Upper lobe of left lung (tissue), 6 donors: Measurements from ENCODE around the gene PRPH. TPM values are rescaled to one million over a fixed set of nuclear protein-coding genes. Genes with fewer than 3 reads are reported as not detected.
"Not testable (repeated sequence)": the region's sequence is repeated elsewhere in the genome, so short reads cannot be mapped to it uniquely, and the experiment has no call there.

ENCODE experiments used
- ATAC-seq, 2 donors: fragments of 200-7000 bp; cut with Tn5 transposase; one replicate each; pipeline ENCODE4 v1.9.1; 2022; ENCODE audit warnings: mild to moderate bottlenecking in 2 of 2, moderate library complexity in 2 of 2; ENCODE audit not compliant: low FRiP score in 2 of 2
- DNase-seq, 2 donors: peaks; one replicate each; pipeline ENCODE4 v3.0.0-alpha.2; 2019 to 2020
- H3K27ac ChIP-seq, 4 donors: fragments of 200-600 bp; sonication (generic); one replicate each; pipeline ENCODE4 v1.5.1; 2016 to 2019
- H3K27me3 ChIP-seq, 4 donors: fragments of 200-600 bp; sonication (generic); one replicate each; pipeline ENCODE4 v1.5.1; 2017 to 2019
- H3K36me3 ChIP-seq, 4 donors: fragments of 200-600 bp; sonication (generic); one replicate each; pipeline ENCODE4 v1.5.1; 2016 to 2019
- H3K4me1 ChIP-seq, 4 donors: fragments of 200-600 bp; sonication (generic); one replicate each; pipeline ENCODE4 v1.5.1; 2018 to 2019
- H3K4me3 ChIP-seq, 4 donors: fragments of 200-600 bp; sonication (generic); one replicate each; pipeline ENCODE4 v1.5.1; 2017 to 2019; ENCODE audit warnings: mild to moderate bottlenecking in 2 of 4, moderate library complexity in 1 of 4
- H3K9me3 ChIP-seq, 4 donors: fragments of 200-600 bp; sonication (generic); one replicate each; pipeline ENCODE4 v1.5.1; 2018 to 2019
- CTCF ChIP-seq, 6 experiments: fragments of 450-650 bp in 4 of 6; fragments of 200-600 bp in 2 of 6; sonication (generic) in 2 of 6; IDR thresholded peaks; one replicate each; pipeline ENCODE4 v1.5.1; 2016 to 2019; ENCODE audit warnings: antibody characterized with exemption in 6 of 6
- EP300 ChIP-seq, 4 donors: sonication (generic); formaldehyde crosslinking; IDR thresholded peaks; one replicate each; pipeline ENCODE4 v1.5.1; 2017; ENCODE audit warnings: antibody characterized with exemption in 4 of 4, control low read depth in 2 of 4
- POLR2A ChIP-seq, 4 donors: fragments of 450-650 bp; IDR thresholded peaks; one replicate each; pipeline ENCODE4 v1.5.1; 2016 to 2017; ENCODE audit warnings: antibody characterized with exemption in 4 of 4, mild to moderate bottlenecking in 2 of 4
- POLR2AphosphoS5 ChIP-seq, 2 donors: sonication (generic); formaldehyde crosslinking; IDR thresholded peaks; one replicate each; pipeline ENCODE4 v1.5.1; 2017; ENCODE audit warnings: antibody characterized with exemption in 2 of 2
- WGBS, 2 donors: methylation state at CpG; one replicate each; pipeline ENCODE4 v1.1.5; 2017 to 2018; 5-methylcytosine and 5-hydroxymethylcytosine counted together
- total RNA-seq, 6 donors: library from RNA; depleted of rRNA in 4 of 6; stranded (reverse); fragments of >200 nt in 4 of 6; gene quantifications; one replicate each; pipeline versions ENCODE4 v1.1.0 to v1.2.1, GENCODE V29; 2016 to 2021
- donor health status: DM: no; HTN: no; CAD: no; lungs with moderate emphysema.
- donor health status: DM: no; HTN: yes; CAD: no; lungs with severe emphysema.

The PRPH gene
- total RNA-seq, 6 donors from 2014 or later: 0.27 to 1.2 TPM; not detected in 4

GRCh38 chr12:49264466-49264872 is 30.5 kb upstream of the PRPH start:
- H3K4me1 ChIP-seq: peaks cover 34 to 58% (median 43%) of the 10 kb centered on the region in 4 donors
- no peaks in the 10 kb centered on the region for H3K9me3 ChIP-seq
- peak overlapping the region; percentile 68 to 97 (median 84) for H3K4me3 ChIP-seq
- TF ChIP-seq POLR2AphosphoS5 (IDR thresholded peaks at IDR 0.05) (no peak), CTCF (IDR thresholded peaks at IDR 0.05) (peak in 2 of 6 experiments; percentile 16 to 18), EP300 (IDR thresholded peaks at IDR 0.05) (no peak), POLR2A (IDR thresholded peaks at IDR 0.05) (peak in 2 of 4 donors; percentile 71 to 90)
- H3K36me3 ChIP-seq: peaks cover 0 to 7% (median under 1%) of the 10 kb centered on the region in 4 donors
- 0 to 1% methylated on average over 14 to 15 of the region's 35 CpGs for WGBS, 2 donors
- H3K27ac ChIP-seq: peak overlapping the region; percentile 98 to 99 (median 98)
- H3K27me3 ChIP-seq: no peaks in the 10 kb centered on the region
- DNase-seq (peak in 1 of 2 donors; percentile 93), ATAC-seq (peak; percentile 69)

GRCh38 chr12:49264873-49265792 is 29.8 kb upstream of the PRPH start, which contains the start of gene TUBA1C:
Gene TUBA1C, plus strand, starts transcription at chr12:49265082. Its CDS starts 100 bp downstream, at chr12:49265182.
- DNase-seq: peak; percentile 96 to 98
- Histone ChIP-seq H3K4me3 (peak within 1 kb of the TSS; percentile 68 to 97 (median 84)), H3K9me3 (no peaks in the 10 kb centered on the region), H3K27me3 (no peaks in the 10 kb centered on the region), H3K4me1 (peaks cover 34 to 58% (median 43%) of the 10 kb centered on the region in 4 donors), H3K36me3 (peaks cover 6 to 13% (median 7%) of the 10 kb centered on the region in 4 donors), H3K27ac (peak within 1 kb of the TSS; percentile 98 to 99 (median 98))
- WGBS, 2 donors: 1% methylated on average over 47 to 60 of the region's 61 CpGs
- peak; percentile 97 to 98 for ATAC-seq
- TF ChIP-seq POLR2AphosphoS5 (IDR thresholded peaks at IDR 0.05) (peak; percentile 95 to 96), EP300 (IDR thresholded peaks at IDR 0.05) (peak in 1 of 4 donors; percentile 1), POLR2A (IDR thresholded peaks at IDR 0.05) (peak; percentile 47 to 99 (median 86)), CTCF (IDR thresholded peaks at IDR 0.05) (peak in 2 of 6 experiments; percentile 1 to 11)

DNA sequence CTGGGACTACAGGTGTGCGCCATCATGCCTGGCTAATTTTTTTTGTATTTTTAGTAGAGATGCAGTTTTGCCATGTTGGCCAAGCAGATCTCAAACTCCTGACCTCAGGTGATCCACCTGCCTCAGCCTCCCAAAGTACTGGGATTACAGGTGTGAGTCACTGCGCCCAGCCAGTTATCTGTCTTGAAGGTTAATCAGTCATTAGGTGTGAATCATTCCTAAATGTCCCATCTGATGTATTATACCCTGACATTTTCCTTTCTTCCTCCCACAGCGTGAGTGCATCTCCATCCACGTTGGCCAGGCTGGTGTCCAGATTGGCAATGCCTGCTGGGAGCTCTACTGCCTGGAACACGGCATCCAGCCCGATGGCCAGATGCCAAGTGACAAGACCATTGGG is 25.8 kb upstream of the PRPH start:
- not testable (repeated sequence) for H3K27ac ChIP-seq, DNase-seq, H3K27me3 ChIP-seq, ATAC-seq, H3K4me3 ChIP-seq, H3K9me3 ChIP-seq
- 80 to 90% methylated on average over 4 to 6 of the region's 6 CpGs for WGBS, 2 donors
- peaks cover 24 to 45% (median 33%) of the 10 kb centered on the region in 4 donors for H3K4me1 ChIP-seq
- H3K36me3 ChIP-seq: peaks cover 26 to 50% (median 39%) of the 10 kb centered on the region in 4 donors

- no peak for DNase-seq
- H3K4me3 ChIP-seq: no peak overlapping the region
- peaks cover 26 to 54% (median 39%) of the 10 kb centered on the region in 4 donors for H3K36me3 ChIP-seq
Observed at GRCh38 chr12:49272790-49273725, 21.9 kb upstream of the PRPH start.

More at GRCh38 chr12:49272790-49273725, 21.9 kb upstream of the PRPH start:
- TF ChIP-seq CTCF (IDR thresholded peaks at IDR 0.05): no peak
- no peak for TF ChIP-seq POLR2A (IDR thresholded peaks at IDR 0.05)
- H3K27ac ChIP-seq: no peak overlapping the region
- no peaks in the 10 kb centered on the region for H3K27me3 ChIP-seq
- WGBS, 2 donors: 96% methylated on average over 12 to 15 of the region's 16 CpGs
- no peaks in the 10 kb centered on the region for H3K9me3 ChIP-seq
- peaks cover 5 to 14% (median 12%) of the 10 kb centered on the region in 4 donors for H3K4me1 ChIP-seq
- ATAC-seq: no peak
